K562 (cell line): ENCODE results near the gene PIGT. TPM values are rescaled to one million over a fixed set of nuclear protein-coding genes. Genes with fewer than 3 reads are reported as not detected.

ENCODE experiments used
- CTBP1 ChIP-seq: fragments of 450-650 bp; IDR thresholded peaks from 2 replicates; pipeline ENCODE4 v1.6.1; 2016; ENCODE audit warnings: borderline replicate concordance
- GATAD2A ChIP-seq: fragments of 450-650 bp; IDR thresholded peaks from 2 replicates; pipeline ENCODE4 v1.6.1; 2017
- NFXL1 ChIP-seq: fragments of 450-650 bp; formaldehyde crosslinking; IDR thresholded peaks from 2 replicates; pipeline ENCODE4 v1.4.0; 2021; ENCODE audit warnings: mild to moderate bottlenecking
- NR3C1 ChIP-seq: sonication (generic); formaldehyde crosslinking; IDR thresholded peaks from 2 replicates; pipeline ENCODE4 v1.8.1; 2022; ENCODE audit warnings: missing genetic modification reagents
- POLR2AphosphoS2 ChIP-seq: IDR thresholded peaks from 2 replicates; pipeline ENCODE4 v1.6.1; 2012; ENCODE audit warnings: low read length, improper control_type of control experiment
- RAD21 ChIP-seq, 2 experiments: fragments of 250-450 bp in 1 of 2; fragments of 450-650 bp in 1 of 2; sonication (Bioruptor Pico) in 1 of 2; formaldehyde crosslinking in 1 of 2; IDR thresholded peaks in 1 of 2; conservative IDR thresholded peaks in 1 of 2; 2 replicates each; pipeline versions ENCODE4 v1.4.0 to v1.8.0; 2020 to 2022; ENCODE audit warnings: mild to moderate bottlenecking in 2 of 2, moderate library complexity in 1 of 2
- ZNF3 ChIP-seq: fragments of 250-450 bp; sonication (Bioruptor Pico); IDR thresholded peaks from 2 replicates; pipeline ENCODE4 v1.5.0; 2021; ENCODE audit warnings: mild to moderate bottlenecking, moderate library complexity
- ZNF77 ChIP-seq: fragments of 250-450 bp; sonication (Bioruptor Pico); IDR thresholded peaks from 2 replicates; pipeline ENCODE4 v1.5.0; 2020
- polyA plus RNA-seq, 8 experiments: library from polyadenylated mRNA; depleted of rRNA in 4 of 8; stranded (reverse) in 5 of 8; unstranded in 3 of 8; fragments of >200 nt; fragmentation: Nextera tagmentation in 2 of 8; fragmentation: Illumina TruSeq in 1 of 8; extraction: Ambion mirVana in 2 of 8; extraction: Trizol in 1 of 8; gene quantifications; 2 replicates each; pipeline versions ENCODE4 v1.2.1 to v1.2.3, GENCODE V29; 2011 to 2014; ENCODE audit warnings: inconsistent platforms in 1 of 8, missing spikeins in 1 of 8
- total RNA-seq, 7 experiments: library from RNA; depleted of rRNA in 6 of 7; stranded (reverse); fragments of >200 nt in 6 of 7; fragmentation: Illumina TruSeq in 2 of 7; extraction: Trizol in 2 of 7; gene quantifications; 2 replicates each; pipeline versions ENCODE4 v1.2.1 to v1.2.3, GENCODE V29; 2011 to 2021; ENCODE audit warnings: low replicate concordance in 1 of 7
- TF ChIP-seq, protein P1 (sequence below): fragments of 450-650 bp; IDR thresholded peaks from 2 replicates; pipeline ENCODE4 v1.6.1; 2016; ENCODE audit warnings: low read depth
- TF ChIP-seq, protein P2 (sequence below), 2 experiments: fragments of 450-650 bp in 1 of 2; sonication (generic) in 1 of 2; formaldehyde crosslinking in 1 of 2; IDR thresholded peaks; 2 replicates each; pipeline versions ENCODE4 v1.7.1 to v1.9.0; 2016 to 2022; ENCODE audit warnings: inconsistent platforms in 1 of 2, mild to moderate bottlenecking in 1 of 2, missing genetic modification reagents in 1 of 2

Gene PIGT
- total and polyA plus RNA-seq, 9 of the 15 experiments (the other 6 are each of a cell fraction or from before 2014, with no cell fraction given): 14.6 to 108 (median 46.9) TPM

DNA sequence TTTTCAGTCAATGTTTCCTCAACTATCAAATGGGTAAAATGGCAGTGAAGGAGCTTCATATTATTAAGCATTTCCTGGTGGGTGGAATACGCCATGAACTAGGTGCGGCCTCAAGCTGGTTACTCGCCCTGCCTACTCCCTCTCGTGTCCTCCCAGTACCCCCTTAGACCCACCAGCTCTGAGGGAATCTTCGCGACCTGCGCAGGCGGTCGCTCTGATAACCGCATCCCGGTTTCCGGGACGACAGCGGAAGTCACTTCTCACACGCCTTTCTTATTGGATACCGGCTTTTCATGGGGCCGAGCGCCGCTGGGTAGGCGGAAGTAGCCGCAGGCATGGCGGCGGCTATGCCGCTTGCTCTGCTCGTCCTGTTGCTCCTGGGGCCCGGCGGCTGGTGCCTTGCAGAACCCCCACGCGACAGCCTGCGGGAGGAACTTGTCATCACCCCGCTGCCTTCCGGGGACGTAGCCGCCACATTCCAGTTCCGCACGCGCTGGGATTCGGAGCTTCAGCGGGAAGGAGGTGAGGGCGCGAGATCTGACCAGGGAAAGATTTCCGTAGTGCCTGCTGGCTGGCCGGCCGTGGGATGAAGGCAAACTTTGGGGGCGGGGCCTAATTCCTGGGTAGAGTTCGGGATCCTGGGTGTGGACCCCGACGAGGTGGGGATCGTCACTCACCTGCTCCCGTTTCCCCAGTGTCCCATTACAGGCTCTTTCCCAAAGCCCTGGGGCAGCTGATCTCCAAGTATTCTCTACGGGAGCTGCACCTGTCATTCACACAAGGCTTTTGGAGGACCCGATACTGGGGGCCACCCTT lies at the start of gene PIGT (continued):
- TF ChIP-seq, protein P1, sequence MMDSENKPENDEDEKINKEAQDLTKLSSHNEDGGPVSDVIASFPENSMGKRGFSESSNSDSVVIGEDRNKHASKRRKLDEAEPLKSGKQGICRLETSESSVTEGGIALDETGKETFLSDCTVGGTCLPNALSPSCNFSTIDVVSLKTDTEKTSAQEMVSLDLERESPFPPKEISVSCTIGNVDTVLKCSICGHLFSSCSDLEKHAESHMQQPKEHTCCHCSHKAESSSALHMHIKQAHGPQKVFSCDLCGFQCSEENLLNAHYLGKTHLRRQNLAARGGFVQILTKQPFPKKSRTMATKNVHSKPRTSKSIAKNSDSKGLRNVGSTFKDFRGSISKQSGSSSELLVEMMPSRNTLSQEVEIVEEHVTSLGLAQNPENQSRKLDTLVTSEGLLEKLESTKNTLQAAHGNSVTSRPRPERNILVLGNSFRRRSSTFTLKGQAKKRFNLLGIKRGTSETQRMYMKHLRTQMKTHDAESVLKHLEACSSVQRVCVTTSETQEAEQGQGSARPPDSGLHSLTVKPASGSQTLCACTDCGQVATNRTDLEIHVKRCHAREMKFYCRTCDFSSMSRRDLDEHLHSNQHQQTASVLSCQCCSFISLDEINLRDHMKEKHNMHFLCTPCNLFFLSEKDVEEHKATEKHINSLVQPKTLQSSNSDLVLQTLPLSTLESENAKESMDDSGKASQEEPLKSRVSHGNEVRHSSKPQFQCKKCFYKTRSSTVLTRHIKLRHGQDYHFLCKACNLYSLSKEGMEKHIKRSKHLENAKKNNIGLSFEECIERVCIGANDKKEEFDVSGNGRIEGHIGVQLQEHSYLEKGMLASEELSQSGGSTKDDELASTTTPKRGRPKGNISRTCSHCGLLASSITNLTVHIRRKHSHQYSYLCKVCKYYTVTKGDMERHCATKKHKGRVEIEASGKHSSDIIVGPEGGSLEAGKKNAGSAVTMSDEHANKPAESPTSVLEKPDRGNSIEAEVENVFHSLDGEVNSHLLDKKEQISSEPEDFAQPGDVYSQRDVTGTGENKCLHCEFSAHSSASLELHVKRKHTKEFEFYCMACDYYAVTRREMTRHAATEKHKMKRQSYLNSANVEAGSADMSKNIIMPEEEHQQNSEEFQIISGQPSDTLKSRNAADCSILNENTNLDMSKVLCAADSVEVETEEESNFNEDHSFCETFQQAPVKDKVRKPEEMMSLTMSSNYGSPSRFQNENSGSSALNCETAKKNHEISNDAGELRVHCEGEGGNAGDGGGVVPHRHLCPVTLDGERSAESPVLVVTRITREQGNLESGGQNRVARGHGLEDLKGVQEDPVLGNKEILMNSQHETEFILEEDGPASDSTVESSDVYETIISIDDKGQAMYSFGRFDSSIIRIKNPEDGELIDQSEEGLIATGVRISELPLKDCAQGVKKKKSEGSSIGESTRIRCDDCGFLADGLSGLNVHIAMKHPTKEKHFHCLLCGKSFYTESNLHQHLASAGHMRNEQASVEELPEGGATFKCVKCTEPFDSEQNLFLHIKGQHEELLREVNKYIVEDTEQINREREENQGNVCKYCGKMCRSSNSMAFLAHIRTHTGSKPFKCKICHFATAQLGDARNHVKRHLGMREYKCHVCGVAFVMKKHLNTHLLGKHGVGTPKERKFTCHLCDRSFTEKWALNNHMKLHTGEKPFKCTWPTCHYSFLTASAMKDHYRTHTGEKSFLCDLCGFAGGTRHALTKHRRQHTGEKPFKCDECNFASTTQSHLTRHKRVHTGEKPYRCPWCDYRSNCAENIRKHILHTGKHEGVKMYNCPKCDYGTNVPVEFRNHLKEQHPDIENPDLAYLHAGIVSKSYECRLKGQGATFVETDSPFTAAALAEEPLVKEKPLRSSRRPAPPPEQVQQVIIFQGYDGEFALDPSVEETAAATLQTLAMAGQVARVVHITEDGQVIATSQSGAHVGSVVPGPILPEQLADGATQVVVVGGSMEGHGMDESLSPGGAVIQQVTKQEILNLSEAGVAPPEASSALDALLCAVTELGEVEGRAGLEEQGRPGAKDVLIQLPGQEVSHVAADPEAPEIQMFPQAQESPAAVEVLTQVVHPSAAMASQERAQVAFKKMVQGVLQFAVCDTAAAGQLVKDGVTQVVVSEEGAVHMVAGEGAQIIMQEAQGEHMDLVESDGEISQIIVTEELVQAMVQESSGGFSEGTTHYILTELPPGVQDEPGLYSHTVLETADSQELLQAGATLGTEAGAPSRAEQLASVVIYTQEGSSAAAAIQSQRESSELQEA: no peak
- TF ChIP-seq NR3C1 (CRISPR knock-in tag) (no peak), CTBP1 (peak; percentile 60; the same call in 1 of the 2 replicates), NFXL1 (CRISPR knock-in tag) (no peak), POLR2AphosphoS2 (no peak), RAD21 (CRISPR knock-in tag; conservative IDR thresholded peaks at IDR 0.05 in 1 of 2, IDR thresholded peaks at IDR 0.05 in 1 of 2) (no peak), ZNF77 (no peak), GATAD2A (no peak), ZNF3 (CRISPR knock-in tag) (no peak)
- TF ChIP-seq, protein P2, sequence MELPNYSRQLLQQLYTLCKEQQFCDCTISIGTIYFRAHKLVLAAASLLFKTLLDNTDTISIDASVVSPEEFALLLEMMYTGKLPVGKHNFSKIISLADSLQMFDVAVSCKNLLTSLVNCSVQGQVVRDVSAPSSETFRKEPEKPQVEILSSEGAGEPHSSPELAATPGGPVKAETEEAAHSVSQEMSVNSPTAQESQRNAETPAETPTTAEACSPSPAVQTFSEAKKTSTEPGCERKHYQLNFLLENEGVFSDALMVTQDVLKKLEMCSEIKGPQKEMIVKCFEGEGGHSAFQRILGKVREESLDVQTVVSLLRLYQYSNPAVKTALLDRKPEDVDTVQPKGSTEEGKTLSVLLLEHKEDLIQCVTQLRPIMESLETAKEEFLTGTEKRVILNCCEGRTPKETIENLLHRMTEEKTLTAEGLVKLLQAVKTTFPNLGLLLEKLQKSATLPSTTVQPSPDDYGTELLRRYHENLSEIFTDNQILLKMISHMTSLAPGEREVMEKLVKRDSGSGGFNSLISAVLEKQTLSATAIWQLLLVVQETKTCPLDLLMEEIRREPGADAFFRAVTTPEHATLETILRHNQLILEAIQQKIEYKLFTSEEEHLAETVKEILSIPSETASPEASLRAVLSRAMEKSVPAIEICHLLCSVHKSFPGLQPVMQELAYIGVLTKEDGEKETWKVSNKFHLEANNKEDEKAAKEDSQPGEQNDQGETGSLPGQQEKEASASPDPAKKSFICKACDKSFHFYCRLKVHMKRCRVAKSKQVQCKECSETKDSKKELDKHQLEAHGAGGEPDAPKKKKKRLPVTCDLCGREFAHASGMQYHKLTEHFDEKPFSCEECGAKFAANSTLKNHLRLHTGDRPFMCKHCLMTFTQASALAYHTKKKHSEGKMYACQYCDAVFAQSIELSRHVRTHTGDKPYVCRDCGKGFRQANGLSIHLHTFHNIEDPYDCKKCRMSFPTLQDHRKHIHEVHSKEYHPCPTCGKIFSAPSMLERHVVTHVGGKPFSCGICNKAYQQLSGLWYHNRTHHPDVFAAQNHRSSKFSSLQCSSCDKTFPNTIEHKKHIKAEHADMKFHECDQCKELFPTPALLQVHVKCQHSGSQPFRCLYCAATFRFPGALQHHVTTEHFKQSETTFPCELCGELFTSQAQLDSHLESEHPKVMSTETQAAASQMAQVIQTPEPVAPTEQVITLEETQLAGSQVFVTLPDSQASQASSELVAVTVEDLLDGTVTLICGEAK (IDR thresholded peaks at IDR 0.05): peak; percentile 96
- TF ChIP-seq, protein P2 (CRISPR knock-in tag; IDR thresholded peaks at IDR 0.05): no peak
